HepG2 (cell line): Measurements from ENCODE around the gene DLG2.

Experiments used
- RFX1 ChIP-seq: fragments of 450-650 bp; IDR thresholded peaks from 2 replicates; pipeline ENCODE4 v1.6.1; 2017
- TCF7 ChIP-seq: sonication (generic); IDR thresholded peaks from 2 replicates; pipeline ENCODE4 v1.6.1; 2016; ENCODE audit warnings: antibody characterized with exemption, low read depth

- TF ChIP-seq RFX1 (no peak), TCF7 (no peak)
These were observed 1377.6 kb downstream of the DLG2 start for GRCh38 chr11:84249344-84250135.
